Neural cell (in vitro differentiated cells): ENCODE data around the gene RNF26. TPM values are rescaled to one million over a fixed set of nuclear protein-coding genes. Genes with fewer than 3 reads are reported as not detected.

Experiments used
- H2AFZ ChIP-seq: fragments of 200-600, 300-800 bp; sonication (generic), shearing (Covaris generic); 2 replicates; pipeline ENCODE4 v1.6.0; 2014; ENCODE audit warnings: low read depth, mild to moderate bottlenecking, antibody characterized with exemption, low read length, moderate library complexity
- H3F3A ChIP-seq: fragments of 200-600 bp; shearing (Covaris generic); 2 replicates; pipeline ENCODE4 v1.6.1; 2016; ENCODE audit warnings: mild to moderate bottlenecking, moderate library complexity, mixed read lengths, antibody characterized with exemption, low read length; ENCODE audit not compliant: insufficient read depth, poor library complexity, severe bottlenecking
- H3K27ac ChIP-seq: fragments of 200-600, 300-800 bp; sonication (generic), shearing (Covaris generic); 2 replicates; pipeline ENCODE4 v1.5.1; 2014; ENCODE audit warnings: mild to moderate bottlenecking, low read length, moderate library complexity
- H3K27me3 ChIP-seq: fragments of 300-800, 200-600 bp; sonication (generic), shearing (Covaris generic); 2 replicates; pipeline ENCODE4 v1.6.0; 2014; ENCODE audit warnings: mild to moderate bottlenecking, low read depth, low read length, moderate library complexity; ENCODE audit not compliant: insufficient read depth
- H3K36me3 ChIP-seq: fragments of 300-800, 200-600 bp; sonication (generic), shearing (Covaris generic); 2 replicates; pipeline ENCODE4 v1.5.1; 2014; ENCODE audit warnings: mild to moderate bottlenecking, antibody characterized with exemption, low read length, moderate library complexity; ENCODE audit not compliant: insufficient read depth
- H3K4me2 ChIP-seq: fragments of 300-800, 200-600 bp; sonication (generic), shearing (Covaris generic); 2 replicates; pipeline ENCODE4 v1.6.0; 2014; ENCODE audit warnings: mild to moderate bottlenecking, low read length
- H3K4me3 ChIP-seq: fragments of 300-800, 200-600 bp; sonication (generic), shearing (Covaris generic); 2 replicates; pipeline ENCODE4 v1.5.1; 2014; ENCODE audit warnings: mild to moderate bottlenecking, low read length, moderate library complexity
- H3K79me2 ChIP-seq: fragments of 200-600 bp; shearing (Covaris generic); replicated peaks from 2 replicates; pipeline ENCODE4 v1.6.0; 2014; ENCODE audit warnings: mild to moderate bottlenecking, low read length, moderate library complexity; ENCODE audit not compliant: insufficient read depth
- H3K9ac ChIP-seq: fragments of 300-800, 200-600 bp; sonication (generic), shearing (Covaris generic); 2 replicates; pipeline ENCODE4 v1.6.1; 2016; ENCODE audit warnings: mild to moderate bottlenecking, low read length, mixed read lengths
- H3K9me2 ChIP-seq: fragments of 200-600 bp; shearing (Covaris generic); 2 replicates; pipeline ENCODE4 v1.6.1; 2016; ENCODE audit warnings: mild to moderate bottlenecking, low read length, mixed read lengths; ENCODE audit not compliant: insufficient read depth
- H3K9me3 ChIP-seq: fragments of 200-600, 300-800 bp; sonication (generic), shearing (Covaris generic); 2 replicates; pipeline ENCODE4 v1.6.1; 2016; ENCODE audit warnings: mild to moderate bottlenecking, mixed run types, low read length, moderate library complexity, mixed read lengths
- H4K20me1 ChIP-seq: fragments of 200-600 bp; shearing (Covaris generic); 2 replicates; pipeline ENCODE4 v1.6.1; 2016; ENCODE audit warnings: mild to moderate bottlenecking, mixed run types; ENCODE audit not compliant: insufficient read depth
- EP300 ChIP-seq: fragments of 450-650 bp; conservative IDR thresholded peaks from 2 replicates; pipeline ENCODE4 v1.6.1; 2014; ENCODE audit warnings: antibody characterized with exemption, mild to moderate bottlenecking, moderate library complexity; ENCODE audit not compliant: poor library complexity, severe bottlenecking
- EZH2 ChIP-seq: fragments of 200-600, 300-800 bp; shearing (Covaris generic), sonication (generic); IDR thresholded peaks from 2 replicates; pipeline ENCODE4 v1.6.1; 2014; ENCODE audit warnings: antibody characterized with exemption, low read length, borderline replicate concordance, mild to moderate bottlenecking; ENCODE audit not compliant: insufficient read depth, poor library complexity, severe bottlenecking
- MXI1 ChIP-seq: fragments of 450-650 bp; conservative IDR thresholded peaks from 2 replicates; pipeline ENCODE4 v1.6.1; 2014; ENCODE audit warnings: antibody characterized with exemption, mild to moderate bottlenecking; ENCODE audit not compliant: poor library complexity, severe bottlenecking
- POLR2AphosphoS5 ChIP-seq: IDR thresholded peaks from 2 replicates; pipeline ENCODE4 v1.6.1; 2012
- RAD21 ChIP-seq: fragments of 450-650 bp; conservative IDR thresholded peaks from 2 replicates; pipeline ENCODE4 v1.6.1; 2014; ENCODE audit warnings: antibody characterized with exemption, mild to moderate bottlenecking, moderate library complexity
- REST ChIP-seq: IDR thresholded peaks from 2 replicates; pipeline ENCODE4 v1.6.1; 2012; ENCODE audit warnings: borderline replicate concordance
- SMC3 ChIP-seq: fragments of 450-650 bp; conservative IDR thresholded peaks from 2 replicates; pipeline ENCODE4 v1.6.1; 2014; ENCODE audit warnings: antibody characterized with exemption, mild to moderate bottlenecking, moderate library complexity; ENCODE audit not compliant: poor library complexity
- TAF1 ChIP-seq: IDR thresholded peaks from 2 replicates; pipeline ENCODE4 v1.6.1; 2012; ENCODE audit warnings: low read depth
- polyA plus RNA-seq: library from polyadenylated mRNA; depleted of rRNA; stranded (reverse); fragments of >200 nt; gene quantifications from 2 replicates; pipeline ENCODE4 v1.2.3, GENCODE V29; 2014
- TF ChIP-seq, protein P1 (sequence below): fragments of 450-650 bp; IDR thresholded peaks from 2 replicates; pipeline ENCODE4 v1.5.1; 2014; ENCODE audit warnings: antibody characterized with exemption, mild to moderate bottlenecking, moderate library complexity; ENCODE audit not compliant: poor library complexity, severe bottlenecking

The RNF26 gene
- polyA plus RNA-seq, 1 donor from 2014 or later: 2.6 TPM

DNA sequence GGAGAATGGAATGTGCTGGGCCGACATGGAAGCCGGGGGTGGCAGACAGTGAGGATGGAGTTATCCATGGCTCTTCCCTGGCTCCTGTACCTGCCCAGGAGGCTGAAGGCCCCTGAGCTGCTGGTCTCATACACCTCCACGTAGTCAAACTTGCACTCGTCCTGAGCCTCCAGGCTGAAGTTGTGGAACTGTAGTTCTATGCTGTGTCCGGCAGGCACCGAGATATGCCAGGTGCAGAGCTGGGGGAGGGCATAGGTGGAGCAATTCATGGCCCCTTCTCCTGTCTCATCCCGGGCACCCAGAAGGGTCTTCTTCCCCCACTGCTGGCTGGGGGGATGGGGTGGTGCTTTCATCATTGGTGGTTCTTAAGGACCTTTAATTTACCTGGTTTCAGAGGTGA, 9.4 kb downstream of the RNF26 start:
- Histone ChIP-seq H3K27ac (no peak overlapping the region), H3K9ac (no peak overlapping the region), H3K4me3 (no peak overlapping the region), H2AFZ (no peak overlapping the region), H3K9me2 (no peaks in the 10 kb centered on the region), H3K9me3 (no peaks in the 10 kb centered on the region), H3K79me2 (no peaks in the 10 kb centered on the region), H3K4me2 (no peak overlapping the region), H4K20me1 (no peaks in the 10 kb centered on the region), H3F3A (no peaks in the 10 kb centered on the region), H3K27me3 (peaks cover 34% of the 10 kb centered on the region), H3K36me3 (no peaks in the 10 kb centered on the region)
- no peak for TF ChIP-seq EZH2
- TF ChIP-seq MXI1: no peak
- no peak for TF ChIP-seq TAF1

- TF ChIP-seq EP300: no peak
- no peak for TF ChIP-seq SMC3
- TF ChIP-seq TAF1: no peak
- TF ChIP-seq RAD21: no peak
- TF ChIP-seq MXI1: no peak
- TF ChIP-seq REST: no peak
- TF ChIP-seq POLR2AphosphoS5: no peak
- TF ChIP-seq EZH2: no peak
- TF ChIP-seq, protein P1, sequence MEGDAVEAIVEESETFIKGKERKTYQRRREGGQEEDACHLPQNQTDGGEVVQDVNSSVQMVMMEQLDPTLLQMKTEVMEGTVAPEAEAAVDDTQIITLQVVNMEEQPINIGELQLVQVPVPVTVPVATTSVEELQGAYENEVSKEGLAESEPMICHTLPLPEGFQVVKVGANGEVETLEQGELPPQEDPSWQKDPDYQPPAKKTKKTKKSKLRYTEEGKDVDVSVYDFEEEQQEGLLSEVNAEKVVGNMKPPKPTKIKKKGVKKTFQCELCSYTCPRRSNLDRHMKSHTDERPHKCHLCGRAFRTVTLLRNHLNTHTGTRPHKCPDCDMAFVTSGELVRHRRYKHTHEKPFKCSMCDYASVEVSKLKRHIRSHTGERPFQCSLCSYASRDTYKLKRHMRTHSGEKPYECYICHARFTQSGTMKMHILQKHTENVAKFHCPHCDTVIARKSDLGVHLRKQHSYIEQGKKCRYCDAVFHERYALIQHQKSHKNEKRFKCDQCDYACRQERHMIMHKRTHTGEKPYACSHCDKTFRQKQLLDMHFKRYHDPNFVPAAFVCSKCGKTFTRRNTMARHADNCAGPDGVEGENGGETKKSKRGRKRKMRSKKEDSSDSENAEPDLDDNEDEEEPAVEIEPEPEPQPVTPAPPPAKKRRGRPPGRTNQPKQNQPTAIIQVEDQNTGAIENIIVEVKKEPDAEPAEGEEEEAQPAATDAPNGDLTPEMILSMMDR: no peak
Measured at GRCh38 chr11:119344291-119345010, 10.1 kb downstream of the RNF26 start.

More at GRCh38 chr11:119344291-119345010, 10.1 kb downstream of the RNF26 start:
- Histone ChIP-seq H3K27me3 (peaks cover 27% of the 10 kb centered on the region), H3K9me3 (no peaks in the 10 kb centered on the region), H3K36me3 (no peaks in the 10 kb centered on the region), H3F3A (no peaks in the 10 kb centered on the region), H3K9ac (no peak overlapping the region), H3K9me2 (no peaks in the 10 kb centered on the region), H3K4me2 (no peak overlapping the region), H3K79me2 (no peaks in the 10 kb centered on the region), H3K4me3 (no peak overlapping the region), H2AFZ (no peak overlapping the region), H3K27ac (no peak overlapping the region), H4K20me1 (no peaks in the 10 kb centered on the region)
